Activated T-helper 17 cell treated with anti-CD3 and anti-CD28 coated beads, Interleukin-2, amount 50 U/mL, for 72 hours (primary cell): ENCODE measurements around the gene NDFIP2. TPM values are rescaled to one million over a fixed set of nuclear protein-coding genes. Genes with fewer than 3 reads are reported as not detected.

Experiments
- ATAC-seq: fragments of 150-1000 bp; cut with Tn5 transposase; replicated peaks from 2 replicates; pipeline ENCODE4 v1.10.0; 2021; ENCODE audit warnings: mild to moderate bottlenecking, moderate library complexity
- H3K27ac Mint-ChIP-seq: one replicate; pipeline ENCODE4 v1.8.0; 2022; ENCODE audit warnings: mixed read lengths
- H3K27me3 Mint-ChIP-seq: one replicate; pipeline ENCODE4 v1.8.0; 2022; ENCODE audit warnings: mixed read lengths
- H3K36me3 Mint-ChIP-seq: one replicate; pipeline ENCODE4 v1.8.0; 2022; ENCODE audit warnings: low read depth, mild to moderate bottlenecking, mixed read lengths
- H3K4me1 Mint-ChIP-seq: one replicate; pipeline ENCODE4 v1.8.0; 2022; ENCODE audit warnings: mixed read lengths
- H3K4me3 Mint-ChIP-seq: one replicate; pipeline ENCODE4 v1.8.0; 2022; ENCODE audit warnings: mild to moderate bottlenecking, mixed read lengths
- H3K9me3 Mint-ChIP-seq: one replicate; pipeline ENCODE4 v1.8.0; 2022; ENCODE audit warnings: mixed read lengths
- total RNA-seq, 2 donors: library from RNA; stranded (reverse); gene quantifications; one replicate each; pipeline ENCODE4 v1.2.3, GENCODE V29; 2022

Gene NDFIP2
- total RNA-seq, 2 donors from 2014 or later, result 80.6 to 129 TPM

- Mint-ChIP-seq H3K36me3 (peaks cover 17% of the 10 kb centered on the region), H3K27ac (no peak overlapping the region), H3K4me1 (peaks cover 17% of the 10 kb centered on the region), H3K4me3 (no peak overlapping the region), H3K9me3 (no peaks in the 10 kb centered on the region), H3K27me3 (no peaks in the 10 kb centered on the region)
- ATAC-seq, result no peak
Measured at GRCh38 chr13:79527698-79528097, 46.7 kb downstream of the NDFIP2 start.

GRCh38 chr13:79528356-79528755 lies 47.4 kb downstream of the NDFIP2 start:
- H3K27ac Mint-ChIP-seq, result no peak overlapping the region
- no peaks in the 10 kb centered on the region for H3K9me3 Mint-ChIP-seq
- no peak overlapping the region for H3K4me3 Mint-ChIP-seq
- peaks cover 15% of the 10 kb centered on the region for H3K4me1 Mint-ChIP-seq
- H3K36me3 Mint-ChIP-seq, result peaks cover 17% of the 10 kb centered on the region
- ATAC-seq, result no peak
- no peaks in the 10 kb centered on the region for H3K27me3 Mint-ChIP-seq

GRCh38 chr13:79528759-79529191 lies 47.8 kb downstream of the NDFIP2 start:
- Mint-ChIP-seq H3K36me3 (peaks cover 22% of the 10 kb centered on the region), H3K4me1 (peaks cover 15% of the 10 kb centered on the region), H3K4me3 (no peak overlapping the region), H3K27me3 (no peaks in the 10 kb centered on the region), H3K9me3 (no peaks in the 10 kb centered on the region), H3K27ac (no peak overlapping the region)
- ATAC-seq, result no peak

- H3K4me1 Mint-ChIP-seq, result peaks cover 15% of the 10 kb centered on the region
- H3K36me3 Mint-ChIP-seq, result peaks cover 32% of the 10 kb centered on the region
- H3K9me3 Mint-ChIP-seq, result no peaks in the 10 kb centered on the region
- H3K4me3 Mint-ChIP-seq, result no peak overlapping the region
- no peaks in the 10 kb centered on the region for H3K27me3 Mint-ChIP-seq
- H3K27ac Mint-ChIP-seq, result no peak overlapping the region
- ATAC-seq, result no peak
Measured at GRCh38 chr13:79529817-79530216, 48.9 kb downstream of the NDFIP2 start.

- Mint-ChIP-seq H3K4me3 (no peak overlapping the region), H3K4me1 (peaks cover 15% of the 10 kb centered on the region), H3K9me3 (no peaks in the 10 kb centered on the region), H3K27me3 (no peaks in the 10 kb centered on the region), H3K27ac (peak overlapping the region; percentile 16), H3K36me3 (peaks cover 36% of the 10 kb centered on the region)
- no peak for ATAC-seq
Measured at GRCh38 chr13:79530270-79530669, 49.3 kb downstream of the NDFIP2 start.

GRCh38 chr13:79531542-79532254 lies 50.7 kb downstream of the NDFIP2 start:
- Mint-ChIP-seq H3K27me3 (no peaks in the 10 kb centered on the region), H3K9me3 (no peaks in the 10 kb centered on the region), H3K36me3 (peaks cover 50% of the 10 kb centered on the region), H3K4me3 (peak overlapping the region; percentile 2), H3K4me1 (peaks cover 15% of the 10 kb centered on the region), H3K27ac (peak overlapping the region; percentile 16)
- peak; percentile 28 for ATAC-seq

GRCh38 chr13:79532576-79532975 lies 51.6 kb downstream of the NDFIP2 start:
- no peak overlapping the region for H3K27ac Mint-ChIP-seq
- H3K4me1 Mint-ChIP-seq, result peaks cover 15% of the 10 kb centered on the region
- no peaks in the 10 kb centered on the region for H3K27me3 Mint-ChIP-seq
- H3K9me3 Mint-ChIP-seq, result no peaks in the 10 kb centered on the region
- no peak overlapping the region for H3K4me3 Mint-ChIP-seq
- peaks cover 56% of the 10 kb centered on the region for H3K36me3 Mint-ChIP-seq
- no peak for ATAC-seq

- Mint-ChIP-seq H3K36me3 (peaks cover 69% of the 10 kb centered on the region), H3K4me3 (no peak overlapping the region), H3K27me3 (no peaks in the 10 kb centered on the region), H3K4me1 (peaks cover 21% of the 10 kb centered on the region), H3K9me3 (no peaks in the 10 kb centered on the region), H3K27ac (no peak overlapping the region)
- ATAC-seq, result no peak
Measured at GRCh38 chr13:79533781-79534400, 52.9 kb downstream of the NDFIP2 start.

- Mint-ChIP-seq H3K27me3 (no peaks in the 10 kb centered on the region), H3K9me3 (no peaks in the 10 kb centered on the region), H3K36me3 (peaks cover 72% of the 10 kb centered on the region), H3K27ac (no peak overlapping the region), H3K4me1 (peaks cover 21% of the 10 kb centered on the region), H3K4me3 (no peak overlapping the region)
- no peak for ATAC-seq
Measured at GRCh38 chr13:79534596-79534995, 53.6 kb downstream of the NDFIP2 start.

- Mint-ChIP-seq H3K9me3 (no peaks in the 10 kb centered on the region), H3K27ac (no peak overlapping the region), H3K4me1 (peaks cover 7% of the 10 kb centered on the region), H3K27me3 (no peaks in the 10 kb centered on the region), H3K36me3 (peaks cover 75% of the 10 kb centered on the region), H3K4me3 (no peak overlapping the region)
- ATAC-seq, result no peak
Measured at GRCh38 chr13:79538757-79539156, 57.8 kb downstream of the NDFIP2 start.

- Mint-ChIP-seq H3K27me3 (no peaks in the 10 kb centered on the region), H3K27ac (no peak overlapping the region), H3K4me3 (no peak overlapping the region), H3K9me3 (no peaks in the 10 kb centered on the region), H3K4me1 (peaks cover 7% of the 10 kb centered on the region), H3K36me3 (peaks cover 58% of the 10 kb centered on the region)
- ATAC-seq, result no peak
Measured at GRCh38 chr13:79540504-79540903, 59.5 kb downstream of the NDFIP2 start.

GRCh38 chr13:79541426-79542049 lies 60.6 kb downstream of the NDFIP2 start:
- Mint-ChIP-seq H3K4me1 (peaks cover 7% of the 10 kb centered on the region), H3K36me3 (peaks cover 59% of the 10 kb centered on the region), H3K9me3 (no peaks in the 10 kb centered on the region), H3K27ac (no peak overlapping the region), H3K27me3 (no peaks in the 10 kb centered on the region), H3K4me3 (no peak overlapping the region)
- no peak for ATAC-seq

GRCh38 chr13:79543883-79544282 lies 62.9 kb downstream of the NDFIP2 start:
- Mint-ChIP-seq H3K27me3 (no peaks in the 10 kb centered on the region), H3K36me3 (peaks cover 55% of the 10 kb centered on the region), H3K9me3 (no peaks in the 10 kb centered on the region), H3K4me1 (no peaks in the 10 kb centered on the region), H3K4me3 (no peak overlapping the region), H3K27ac (no peak overlapping the region)
- ATAC-seq, result no peak

GRCh38 chr13:79547211-79548195 lies 66.5 kb downstream of the NDFIP2 start:
- no peaks in the 10 kb centered on the region for H3K27me3 Mint-ChIP-seq
- no peaks in the 10 kb centered on the region for H3K4me1 Mint-ChIP-seq
- no peak overlapping the region for H3K4me3 Mint-ChIP-seq
- H3K36me3 Mint-ChIP-seq, result peaks cover 58% of the 10 kb centered on the region
- no peak overlapping the region for H3K27ac Mint-ChIP-seq
- H3K9me3 Mint-ChIP-seq, result no peaks in the 10 kb centered on the region
- ATAC-seq, result no peak
